HCT116 (cell line): ENCODE results near the gene TBCD. TPM values are rescaled to one million over a fixed set of nuclear protein-coding genes. Genes with fewer than 3 reads are reported as not detected.

ENCODE experiments used
- ATAC-seq: fragments of 200-7000 bp; cut with Tn5 transposase; 2 replicates; pipeline ENCODE4 v1.9.1; 2020; ENCODE audit warnings: mild to moderate bottlenecking, moderate library complexity
- BruUV-seq: library from RNA; stranded (reverse); fragments of 400-500 nt; replicated peaks from 2 replicates; lab custom pipeline; 2021; lab: Mats Ljungman, UMichigan
- CTCF ChIA-PET: fragments of 300-600 bp; sonication (Branson Sonifier 250); formaldehyde crosslinking; loops from one replicate; lab custom pipeline; 2021; ENCODE audit warnings: antibody characterized with exemption; lab: Charles Lee
- POLR2A ChIA-PET: fragments of 300-600, 350-600 bp; sonication (Branson Sonifier 250); formaldehyde crosslinking; loops from one replicate; lab custom pipeline; 2021; ENCODE audit warnings: antibody characterized with exemption; lab: Charles Lee
- RAD21 ChIA-PET, 2 experiments: fragments of 300-600 bp; sonication (Branson Sonifier 250); formaldehyde crosslinking; loops; one replicate each; lab custom pipeline; 2023; ENCODE audit warnings: low total read pairs in 2 of 2; ENCODE audit not compliant: uncharacterized antibody in 2 of 2, unreplicated experiment in 2 of 2, low non-redundant PET in 1 of 2; lab: Charles Lee
- DNase-seq: peaks from one replicate; pipeline ENCODE4 v3.0.0-alpha.2; 2010; ENCODE audit warnings: low read depth, low spot score
- H2AFZ ChIP-seq: fragments of 200-600 bp; shearing (Covaris generic), sonication (generic); 2 replicates; pipeline ENCODE4 v1.6.1; 2017; ENCODE audit warnings: low read depth, mixed run types, mixed read lengths, antibody characterized with exemption, low read length; ENCODE audit not compliant: poor library complexity, severe bottlenecking
- H3K27ac ChIP-seq: 2 replicates; pipeline ENCODE4 v1.5.1; 2012; ENCODE audit warnings: low read depth, low read length
- H3K27me3 ChIP-seq: fragments of 200-600 bp; sonication (generic); 2 replicates; pipeline ENCODE4 v1.6.1; 2016; ENCODE audit warnings: mixed run types, low read length, mixed read lengths; ENCODE audit not compliant: insufficient read depth
- H3K36me3 ChIP-seq, 2 experiments: fragments of 200-500 bp in 1 of 2; fragments of 200-600 bp in 1 of 2; sonication (Bioruptor generic) in 1 of 2; sonication (generic) in 1 of 2; 2 replicates each; pipeline versions ENCODE4 v1.5.1 to v1.6.1; 2014 to 2016; ENCODE audit warnings: low read length in 2 of 2, inconsistent platforms in 1 of 2, mixed read lengths in 1 of 2, mixed run types in 1 of 2; ENCODE audit not compliant: insufficient read depth in 2 of 2, control insufficient read depth in 1 of 2
- H3K4me1 ChIP-seq, 2 experiments: fragments of 200-600 bp in 1 of 2; sonication (generic) in 1 of 2; 2 replicates each; pipeline versions ENCODE4 v1.5.1 to v1.6.1; 2012 to 2017; ENCODE audit warnings: low read length in 2 of 2, inconsistent platforms in 1 of 2, mild to moderate bottlenecking in 1 of 2, mixed read lengths in 1 of 2, mixed run types in 1 of 2, moderate library complexity in 1 of 2; ENCODE audit not compliant: insufficient read depth in 2 of 2, control insufficient read depth in 1 of 2
- H3K4me2 ChIP-seq: fragments of 200-600 bp; sonication (generic); 2 replicates; pipeline ENCODE4 v1.6.1; 2017; ENCODE audit warnings: mixed run types, low read length, mixed read lengths
- H3K4me3 ChIP-seq, 2 experiments: fragments of 200-600 bp in 1 of 2; sonication (generic) in 1 of 2; replicated peaks in 1 of 2; 2 replicates each; pipeline ENCODE4 v1.5.1; 2011 to 2016; ENCODE audit warnings: low read length in 2 of 2, control low read depth in 1 of 2, low read depth in 1 of 2, mild to moderate bottlenecking in 1 of 2, mixed read lengths in 1 of 2, mixed run types in 1 of 2
- H3K79me2 ChIP-seq: fragments of 200-600 bp; sonication (generic); 2 replicates; pipeline ENCODE4 v1.6.1; 2017; ENCODE audit warnings: mild to moderate bottlenecking, mixed run types, low read length, moderate library complexity, mixed read lengths; ENCODE audit not compliant: insufficient read depth
- H3K9ac ChIP-seq: fragments of 200-600 bp; sonication (generic); 2 replicates; pipeline ENCODE4 v1.6.1; 2016; ENCODE audit warnings: low read length, mixed read lengths
- H3K9me2 ChIP-seq: fragments of 200-600 bp; sonication (generic), shearing (Covaris generic); 2 replicates; pipeline ENCODE4 v1.6.1; 2017; ENCODE audit warnings: mixed run types, mild to moderate bottlenecking, moderate library complexity; ENCODE audit not compliant: insufficient read depth
- H3K9me3 ChIP-seq, 2 experiments: fragments of 200-500 bp in 1 of 2; fragments of 200-600 bp in 1 of 2; sonication (Bioruptor generic) in 1 of 2; sonication (generic) in 1 of 2; 2 replicates each; pipeline ENCODE4 v1.6.1; 2014 to 2017; ENCODE audit warnings: low read length in 2 of 2, mixed read lengths in 2 of 2, inconsistent platforms in 1 of 2, low read depth in 1 of 2, mild to moderate bottlenecking in 1 of 2, mixed run types in 1 of 2, moderate library complexity in 1 of 2; ENCODE audit not compliant: control insufficient read depth in 1 of 2, insufficient read depth in 1 of 2
- H4K20me1 ChIP-seq: fragments of 200-600 bp; sonication (generic), shearing (Covaris generic); 2 replicates; pipeline ENCODE4 v1.6.1; 2017; ENCODE audit warnings: mixed run types, mild to moderate bottlenecking, moderate library complexity; ENCODE audit not compliant: insufficient read depth
- EGR1 ChIP-seq: IDR thresholded peaks from 2 replicates; pipeline ENCODE4 v1.6.1; 2012; ENCODE audit warnings: low read depth
- intact Hi-C: fragments of 100-400 bp; cut with micrococcal nuclease; formaldehyde crosslinking; loops from 2 replicates; pipeline ENCODE4 v1.10.0; 2022
- total RNA-seq: library from RNA; stranded (reverse); gene quantifications from one replicate; pipeline ENCODE4 v1.2.1, GENCODE V29; 2021; ENCODE audit not compliant: unreplicated experiment
- TF ChIP-seq, protein P1 (sequence below): IDR thresholded peaks from 2 replicates; pipeline ENCODE4 v1.6.1; 2012; ENCODE audit warnings: low read depth
- TF ChIP-seq, protein P2 (sequence below): IDR thresholded peaks from 2 replicates; pipeline ENCODE4 v1.6.1; 2011; ENCODE audit warnings: mild to moderate bottlenecking, low read length, moderate library complexity; ENCODE audit not compliant: insufficient replicate concordance; ENCODE audit errors: extremely low read depth

The TBCD gene
- total RNA-seq, 1 experiment from 2014 or later, result 152 TPM

DNA sequence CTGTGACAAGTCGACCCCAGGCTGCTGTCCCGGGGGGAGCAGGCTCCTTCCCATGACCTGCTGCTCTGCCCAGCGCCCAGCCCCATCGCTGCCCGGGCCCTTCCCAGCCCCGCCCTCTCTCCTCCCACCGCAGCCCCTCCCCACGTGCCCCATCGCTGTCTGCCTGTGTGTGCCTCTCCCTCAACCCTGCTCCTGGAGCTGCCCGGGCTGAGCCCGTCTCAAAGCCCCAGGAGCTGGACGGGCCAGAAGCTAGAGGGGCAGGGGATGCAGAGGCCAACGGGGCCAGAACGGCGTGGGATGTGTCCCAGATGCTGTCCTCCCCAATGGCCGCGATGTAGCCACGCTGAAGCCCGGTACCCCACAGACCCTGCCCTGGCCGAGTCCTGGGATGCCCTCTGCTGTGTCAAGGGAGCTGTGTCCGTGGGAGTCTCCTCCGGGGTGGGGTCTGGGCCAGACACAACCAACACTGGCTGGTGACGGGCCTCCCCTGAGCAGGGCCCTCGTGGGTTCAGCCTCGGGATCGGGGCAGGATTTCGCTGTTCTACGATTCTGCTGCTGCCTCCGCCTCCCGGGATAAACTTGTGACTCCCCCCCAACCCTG is 206.2 kb downstream of the TBCD start:
- BruUV-seq, result no TSS peak
- DNase-seq, result no peak
- Histone ChIP-seq H3K9me2 (no peaks in the 10 kb centered on the region), H2AFZ (no peak overlapping the region), H3K4me2 (no peak overlapping the region), H3K27me3 (no peaks in the 10 kb centered on the region), H3K9ac (no peak overlapping the region), H3K36me3 (peaks cover 0 to 8% of the 10 kb centered on the region in 2 experiments; a peak in 2 of 4 replicates), H3K79me2 (no peaks in the 10 kb centered on the region), H3K27ac (no peak overlapping the region), H3K4me1 (no peaks in the 10 kb centered on the region), H3K9me3 (no peaks in the 10 kb centered on the region), H4K20me1 (no peaks in the 10 kb centered on the region), H3K4me3 (no peak overlapping the region)
- TF ChIP-seq, protein P1, sequence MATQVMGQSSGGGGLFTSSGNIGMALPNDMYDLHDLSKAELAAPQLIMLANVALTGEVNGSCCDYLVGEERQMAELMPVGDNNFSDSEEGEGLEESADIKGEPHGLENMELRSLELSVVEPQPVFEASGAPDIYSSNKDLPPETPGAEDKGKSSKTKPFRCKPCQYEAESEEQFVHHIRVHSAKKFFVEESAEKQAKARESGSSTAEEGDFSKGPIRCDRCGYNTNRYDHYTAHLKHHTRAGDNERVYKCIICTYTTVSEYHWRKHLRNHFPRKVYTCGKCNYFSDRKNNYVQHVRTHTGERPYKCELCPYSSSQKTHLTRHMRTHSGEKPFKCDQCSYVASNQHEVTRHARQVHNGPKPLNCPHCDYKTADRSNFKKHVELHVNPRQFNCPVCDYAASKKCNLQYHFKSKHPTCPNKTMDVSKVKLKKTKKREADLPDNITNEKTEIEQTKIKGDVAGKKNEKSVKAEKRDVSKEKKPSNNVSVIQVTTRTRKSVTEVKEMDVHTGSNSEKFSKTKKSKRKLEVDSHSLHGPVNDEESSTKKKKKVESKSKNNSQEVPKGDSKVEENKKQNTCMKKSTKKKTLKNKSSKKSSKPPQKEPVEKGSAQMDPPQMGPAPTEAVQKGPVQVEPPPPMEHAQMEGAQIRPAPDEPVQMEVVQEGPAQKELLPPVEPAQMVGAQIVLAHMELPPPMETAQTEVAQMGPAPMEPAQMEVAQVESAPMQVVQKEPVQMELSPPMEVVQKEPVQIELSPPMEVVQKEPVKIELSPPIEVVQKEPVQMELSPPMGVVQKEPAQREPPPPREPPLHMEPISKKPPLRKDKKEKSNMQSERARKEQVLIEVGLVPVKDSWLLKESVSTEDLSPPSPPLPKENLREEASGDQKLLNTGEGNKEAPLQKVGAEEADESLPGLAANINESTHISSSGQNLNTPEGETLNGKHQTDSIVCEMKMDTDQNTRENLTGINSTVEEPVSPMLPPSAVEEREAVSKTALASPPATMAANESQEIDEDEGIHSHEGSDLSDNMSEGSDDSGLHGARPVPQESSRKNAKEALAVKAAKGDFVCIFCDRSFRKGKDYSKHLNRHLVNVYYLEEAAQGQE, result no peak
- no peak for TF ChIP-seq EGR1
- TF ChIP-seq, protein P2, sequence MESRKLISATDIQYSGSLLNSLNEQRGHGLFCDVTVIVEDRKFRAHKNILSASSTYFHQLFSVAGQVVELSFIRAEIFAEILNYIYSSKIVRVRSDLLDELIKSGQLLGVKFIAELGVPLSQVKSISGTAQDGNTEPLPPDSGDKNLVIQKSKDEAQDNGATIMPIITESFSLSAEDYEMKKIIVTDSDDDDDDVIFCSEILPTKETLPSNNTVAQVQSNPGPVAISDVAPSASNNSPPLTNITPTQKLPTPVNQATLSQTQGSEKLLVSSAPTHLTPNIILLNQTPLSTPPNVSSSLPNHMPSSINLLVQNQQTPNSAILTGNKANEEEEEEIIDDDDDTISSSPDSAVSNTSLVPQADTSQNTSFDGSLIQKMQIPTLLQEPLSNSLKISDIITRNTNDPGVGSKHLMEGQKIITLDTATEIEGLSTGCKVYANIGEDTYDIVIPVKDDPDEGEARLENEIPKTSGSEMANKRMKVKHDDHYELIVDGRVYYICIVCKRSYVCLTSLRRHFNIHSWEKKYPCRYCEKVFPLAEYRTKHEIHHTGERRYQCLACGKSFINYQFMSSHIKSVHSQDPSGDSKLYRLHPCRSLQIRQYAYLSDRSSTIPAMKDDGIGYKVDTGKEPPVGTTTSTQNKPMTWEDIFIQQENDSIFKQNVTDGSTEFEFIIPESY, result no peak
- ChIA-PET CTCF (no interaction called here), RAD21 (no interaction called here), POLR2A (no interaction called here)
- intact Hi-C loops, result no loop called here
- ATAC-seq, result no peak
